Activated gamma-delta T cell (primary cell): ENCODE data around the gene DIRAS1.

Source experiments
- DNase-seq: peaks from one replicate; lab custom pipeline; 2025; lab: John Stamatoyannopoulos, UW

DIRAS1 gene

GRCh38 chr19:2755811-2756210 lies 34.6 kb upstream of the DIRAS1 start:
- no peak for DNase-seq

GRCh38 chr19:2755448-2755705 lies 34.2 kb upstream of the DIRAS1 start:
- DNase-seq: no peak

- DNase-seq: no peak
These were observed 33.7 kb upstream of the DIRAS1 start for GRCh38 chr19:2754659-2755447.

- no peak for DNase-seq
These were observed 30.3 kb upstream of the DIRAS1 start for GRCh38 chr19:2751438-2751830.

GRCh38 chr19:2750808-2751437 lies 29.8 kb upstream of the DIRAS1 start:
- DNase-seq: no peak

GRCh38 chr19:2747349-2747748 lies 26.2 kb upstream of the DIRAS1 start:
- DNase-seq: no peak

- no peak for DNase-seq
These were observed 22.9 kb upstream of the DIRAS1 start for GRCh38 chr19:2744113-2744512.

- no peak for DNase-seq
These were observed 21.9 kb upstream of the DIRAS1 start for GRCh38 chr19:2743099-2743498.

GRCh38 chr19:2740314-2740656 lies 19.1 kb upstream of the DIRAS1 start:
- DNase-seq: no peak

- peak; percentile 83 for DNase-seq
These were observed 18.6 kb upstream of the DIRAS1 start, which contains the start of gene SLC39A3 for GRCh38 chr19:2739602-2740313. Gene SLC39A3, minus strand, starts transcription at chr19:2740017. Its CDS starts 2,760 bp downstream, at chr19:2737257.

- no peak for DNase-seq
These were observed 15.5 kb upstream of the DIRAS1 start for GRCh38 chr19:2736550-2737190.

- DNase-seq: no peak
These were observed 14.2 kb upstream of the DIRAS1 start for GRCh38 chr19:2735374-2735773.

- no peak for DNase-seq
These were observed 13.6 kb upstream of the DIRAS1 start for GRCh38 chr19:2734589-2735288.

GRCh38 chr19:2733930-2734588 lies 12.9 kb upstream of the DIRAS1 start:
- DNase-seq: no peak

- DNase-seq: no peak
These were observed 11.7 kb upstream of the DIRAS1 start for GRCh38 chr19:2732883-2733282.

GRCh38 chr19:2732157-2732725 lies 11.1 kb upstream of the DIRAS1 start:
- DNase-seq: no peak

GRCh38 chr19:2731181-2731995 lies 10.2 kb upstream of the DIRAS1 start:
- no peak for DNase-seq

- no peak for DNase-seq
These were observed 9.0 kb upstream of the DIRAS1 start for GRCh38 chr19:2729943-2730818.

- DNase-seq: no peak
These were observed 7.7 kb upstream of the DIRAS1 start for GRCh38 chr19:2728783-2729387.
